HepG2 (cell line): Measurements from ENCODE around the gene CMTM8. TPM values are rescaled to one million over a fixed set of nuclear protein-coding genes. Genes with fewer than 3 reads are reported as not detected.

ENCODE experiments used
- BORCS8-MEF2B ChIP-seq: sonication (generic); formaldehyde crosslinking; IDR thresholded peaks from 2 replicates; pipeline ENCODE4 v1.8.0; 2022; ENCODE audit warnings: mild to moderate bottlenecking, missing genetic modification reagents
- CENPBD1 ChIP-seq: sonication (generic); formaldehyde crosslinking; IDR thresholded peaks from 2 replicates; pipeline ENCODE4 v1.8.0; 2022; ENCODE audit warnings: missing genetic modification reagents, low read depth, mild to moderate bottlenecking, borderline replicate concordance
- JARID2 ChIP-seq: sonication (generic); formaldehyde crosslinking; IDR thresholded peaks from 2 replicates; pipeline ENCODE4 v1.8.1; 2023; ENCODE audit warnings: missing genetic modification reagents, inconsistent platforms; ENCODE audit not compliant: insufficient replicate concordance
- MLLT10 ChIP-seq: sonication (generic); formaldehyde crosslinking; IDR thresholded peaks from 2 replicates; pipeline ENCODE4 v1.4.0; 2020; ENCODE audit warnings: missing genetic modification reagents
- NCOR1 ChIP-seq: fragments of 200-600 bp; sonication (generic); IDR thresholded peaks from 2 replicates; pipeline ENCODE4 v1.7.0; 2017; ENCODE audit warnings: antibody characterized with exemption, low read length, borderline replicate concordance
- PAWR ChIP-seq: sonication (generic); formaldehyde crosslinking; IDR thresholded peaks from 2 replicates; pipeline ENCODE4 v1.4.0; 2020; ENCODE audit warnings: missing genetic modification reagents, mild to moderate bottlenecking, borderline replicate concordance
- SALL2 ChIP-seq: sonication (generic); formaldehyde crosslinking; IDR thresholded peaks from 2 replicates; pipeline ENCODE4 v1.8.1; 2023; ENCODE audit warnings: mild to moderate bottlenecking, missing genetic modification reagents, inconsistent platforms
- STAT6 ChIP-seq: sonication (generic); formaldehyde crosslinking; IDR thresholded peaks from 2 replicates; pipeline ENCODE4 v1.4.0; 2020; ENCODE audit warnings: missing genetic modification reagents, mild to moderate bottlenecking, borderline replicate concordance
- TBL1XR1 ChIP-seq: fragments of 150-350 bp; IDR thresholded peaks from 2 replicates; pipeline ENCODE4 v1.6.1; 2014; ENCODE audit warnings: borderline replicate concordance, low read length; ENCODE audit not compliant: partially characterized antibody
- UBTF ChIP-seq: sonication (generic); formaldehyde crosslinking; IDR thresholded peaks from 2 replicates; pipeline ENCODE4 v1.4.0; 2020; ENCODE audit warnings: mild to moderate bottlenecking, missing genetic modification reagents
- ZBTB4 ChIP-seq: sonication (generic); formaldehyde crosslinking; IDR thresholded peaks from 2 replicates; pipeline ENCODE4 v1.4.0; 2020; ENCODE audit warnings: missing genetic modification reagents, mild to moderate bottlenecking, borderline replicate concordance
- ZNF12 ChIP-seq: sonication (generic); formaldehyde crosslinking; IDR thresholded peaks from 2 replicates; pipeline ENCODE4 v1.5.0; 2020; ENCODE audit warnings: missing genetic modification reagents
- ZNF354B ChIP-seq: sonication (generic); formaldehyde crosslinking; IDR thresholded peaks from 2 replicates; pipeline ENCODE4 v1.8.0; 2022; ENCODE audit warnings: mild to moderate bottlenecking, missing genetic modification reagents
- ZNF605 ChIP-seq: sonication (generic); formaldehyde crosslinking; IDR thresholded peaks from 2 replicates; pipeline ENCODE4 v1.8.0; 2022; ENCODE audit warnings: mild to moderate bottlenecking, missing genetic modification reagents
- ZNF629 ChIP-seq: sonication (generic); formaldehyde crosslinking; conservative IDR thresholded peaks from 2 replicates; pipeline ENCODE4 v1.5.0; 2020; ENCODE audit warnings: missing genetic modification reagents
- ZNF790 ChIP-seq: sonication (generic); formaldehyde crosslinking; IDR thresholded peaks from 2 replicates; pipeline ENCODE4 v1.8.0; 2022; ENCODE audit warnings: missing genetic modification reagents, mild to moderate bottlenecking, borderline replicate concordance
- ZSCAN29 ChIP-seq: sonication (generic); formaldehyde crosslinking; conservative IDR thresholded peaks from 2 replicates; pipeline ENCODE4 v1.4.0; 2020; ENCODE audit warnings: mild to moderate bottlenecking, missing genetic modification reagents
- polyA plus RNA-seq, 8 experiments: library from polyadenylated mRNA; depleted of rRNA in 3 of 8; stranded (reverse) in 7 of 8; unstranded in 1 of 8; fragments of >200 nt; fragmentation: Illumina TruSeq in 4 of 8; extraction: Trizol in 4 of 8; gene quantifications; 2 replicates each; pipeline versions ENCODE4 v1.2.1 to v1.2.3, GENCODE V29; 2011 to 2016; ENCODE audit warnings: low read depth in 4 of 8, missing spikeins in 1 of 8, mixed read lengths in 1 of 8; ENCODE audit not compliant: insufficient read depth in 1 of 8
- total RNA-seq, 5 experiments: library from RNA; depleted of rRNA; stranded (reverse); fragments of >200 nt; fragmentation: Illumina TruSeq; extraction: Trizol; gene quantifications; 2 replicates each; pipeline ENCODE4 v1.2.3, GENCODE V29; 2016; ENCODE audit warnings: low read depth in 1 of 5

The CMTM8 gene
- total and polyA plus RNA-seq, 2 of the 13 experiments (the other 11 are each of a cell fraction or from before 2014, with no cell fraction given) = 8.9 to 15.8 TPM

GRCh38 chr3:32401556-32402081 is 163.1 kb downstream of the CMTM8 start (continued):
- TF ChIP-seq ZBTB4 (CRISPR knock-in tag) = no peak
- TF ChIP-seq STAT6 (CRISPR knock-in tag) = no peak
- TF ChIP-seq JARID2 (CRISPR knock-in tag) = no peak
- no peak for TF ChIP-seq NCOR1
- TF ChIP-seq ZNF790 (CRISPR knock-in tag) = no peak; the same call in 1 of the 2 replicates
- 0 out of 2 replicates have a peak, but pooled peaks have one; percentile 42 for TF ChIP-seq ZNF12 (CRISPR knock-in tag)
- TF ChIP-seq ZNF354B (CRISPR knock-in tag) = no peak
- no peak for TF ChIP-seq MLLT10
- no peak for TF ChIP-seq ZNF629
- TF ChIP-seq UBTF (CRISPR knock-in tag) = peak; percentile 98
- TF ChIP-seq TBL1XR1 = no peak
- TF ChIP-seq ZNF605 (CRISPR knock-in tag) = peak; percentile 84
- TF ChIP-seq PAWR = 0 out of 2 replicates have a peak, but pooled peaks have one; percentile 54
- TF ChIP-seq CENPBD1 = no peak
- peak; percentile 31; the same call in 1 of the 2 replicates for TF ChIP-seq BORCS8-MEF2B (CRISPR knock-in tag)
- no peak; the same call in 1 of the 2 replicates for TF ChIP-seq SALL2
- no peak; the same call in 1 of the 2 replicates for TF ChIP-seq ZSCAN29
